Measurements from ENCODE around the gene CLNK.

CLNK gene

DNA sequence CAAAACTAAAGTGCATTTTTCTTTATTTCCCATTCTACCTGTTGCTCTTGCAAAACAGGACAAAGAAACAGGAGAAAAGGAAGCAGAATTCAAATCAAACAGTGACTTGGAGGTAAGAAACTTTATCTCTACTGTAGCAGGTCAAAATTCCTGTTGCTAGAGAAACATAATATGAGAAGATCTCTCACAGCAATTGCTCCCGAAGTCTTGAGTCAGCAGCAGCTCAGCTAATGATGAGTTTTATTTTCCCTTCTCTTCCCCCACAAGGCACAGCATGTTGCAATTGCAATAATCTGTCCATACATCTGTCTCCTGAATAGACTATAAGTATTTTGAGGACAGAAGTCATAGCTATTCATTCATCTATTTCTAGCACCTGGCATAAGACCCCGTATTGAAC, 112.7 kb downstream of the CLNK start:
- DNase-seq: peak; percentile 83

DNA sequence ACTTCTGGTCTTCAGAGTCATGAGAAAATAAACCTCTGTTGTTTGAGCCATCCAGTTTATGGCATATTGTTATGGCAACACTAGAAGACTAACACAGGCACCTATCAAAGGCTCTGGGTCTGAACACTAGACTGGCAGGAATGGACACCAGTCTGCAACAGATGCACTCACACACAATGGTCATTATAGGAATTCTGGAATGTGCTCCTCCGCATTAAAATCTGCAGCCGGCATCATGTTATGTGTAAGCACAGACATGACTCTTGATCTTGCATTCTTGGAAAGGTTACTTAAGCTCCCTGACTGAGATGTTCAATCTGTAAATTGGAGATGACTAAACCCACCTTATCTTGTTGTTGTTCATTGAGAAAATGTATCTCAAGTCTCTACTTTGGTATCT, 115.1 kb downstream of the CLNK start:
- no peak for DNase-seq

DNA sequence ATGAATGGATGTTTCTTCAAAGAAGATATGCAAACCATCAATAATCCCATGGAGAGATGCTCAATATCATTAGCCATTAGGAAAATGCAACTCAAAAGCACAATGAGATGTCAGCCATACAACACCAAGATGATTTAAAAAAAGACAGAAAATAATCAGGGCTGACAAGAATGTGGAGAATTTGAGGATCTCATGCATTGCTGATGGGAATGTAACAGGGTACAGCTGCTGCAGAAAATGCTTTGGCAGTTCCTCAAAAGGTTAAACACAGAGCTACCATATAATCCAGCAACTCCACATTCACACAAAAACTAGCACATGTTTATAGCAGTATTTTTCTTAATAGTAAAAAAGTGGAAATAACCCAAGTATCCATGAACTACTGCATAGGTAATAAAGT, 116.8 kb downstream of the CLNK start:
- no peak for DNase-seq

GRCh38 chr4:10565166-10565780, 119.3 kb downstream of the CLNK start:
- DNase-seq: no peak

- DNase-seq: peak; percentile 78
Observed at GRCh38 chr4:10554694-10555093, 129.9 kb downstream of the CLNK start.

DNA sequence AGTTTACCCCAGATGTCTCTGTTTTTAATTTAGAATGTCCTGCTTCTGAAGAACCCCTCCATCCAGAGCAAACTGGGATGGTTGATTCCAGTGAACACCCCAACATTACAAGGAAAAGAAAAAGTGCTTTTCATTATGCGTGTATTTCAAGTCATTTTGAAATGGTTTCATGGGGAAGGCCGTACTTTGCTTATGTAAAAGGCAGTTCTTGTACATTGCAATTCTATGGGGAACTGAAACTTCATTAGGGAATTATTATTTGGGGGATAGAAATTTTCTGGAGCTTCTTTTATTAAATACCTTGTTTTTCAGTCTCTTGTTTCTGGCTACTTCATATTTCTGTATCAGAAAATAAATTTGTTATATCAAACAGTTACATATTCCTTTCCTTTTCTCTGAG, 130.4 kb downstream of the CLNK start:
- no peak for DNase-seq

GRCh38 chr4:10552591-10553280, 131.8 kb downstream of the CLNK start:
- no peak for DNase-seq

DNA sequence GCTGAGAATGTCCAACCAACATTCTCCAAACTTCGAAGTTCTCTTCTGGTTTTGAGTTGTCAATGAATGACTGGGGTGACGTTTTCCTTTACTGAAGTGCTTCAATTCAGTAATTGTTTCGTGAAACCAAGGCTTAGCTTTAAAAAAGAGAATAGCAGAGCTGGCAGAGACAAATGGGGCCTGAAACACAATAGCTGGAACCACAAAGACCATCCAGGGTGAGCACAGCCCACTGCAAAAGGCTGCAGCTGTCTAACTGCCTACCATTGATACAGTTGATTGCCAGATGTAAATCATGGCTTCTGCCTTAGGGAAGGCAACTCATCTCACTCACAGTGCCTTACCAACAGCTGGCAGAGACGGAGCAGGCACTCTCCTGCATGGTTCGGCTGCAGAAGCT, 148.7 kb downstream of the CLNK start:
- no peak for DNase-seq

GRCh38 chr4:10534820-10535219, 149.7 kb downstream of the CLNK start:
- DNase-seq: no peak

- DNase-seq: no peak
Observed at GRCh38 chr4:10532155-10532554, 152.4 kb downstream of the CLNK start.

- no peak for DNase-seq
Observed at GRCh38 chr4:10530137-10530786, 154.3 kb downstream of the CLNK start.

DNA sequence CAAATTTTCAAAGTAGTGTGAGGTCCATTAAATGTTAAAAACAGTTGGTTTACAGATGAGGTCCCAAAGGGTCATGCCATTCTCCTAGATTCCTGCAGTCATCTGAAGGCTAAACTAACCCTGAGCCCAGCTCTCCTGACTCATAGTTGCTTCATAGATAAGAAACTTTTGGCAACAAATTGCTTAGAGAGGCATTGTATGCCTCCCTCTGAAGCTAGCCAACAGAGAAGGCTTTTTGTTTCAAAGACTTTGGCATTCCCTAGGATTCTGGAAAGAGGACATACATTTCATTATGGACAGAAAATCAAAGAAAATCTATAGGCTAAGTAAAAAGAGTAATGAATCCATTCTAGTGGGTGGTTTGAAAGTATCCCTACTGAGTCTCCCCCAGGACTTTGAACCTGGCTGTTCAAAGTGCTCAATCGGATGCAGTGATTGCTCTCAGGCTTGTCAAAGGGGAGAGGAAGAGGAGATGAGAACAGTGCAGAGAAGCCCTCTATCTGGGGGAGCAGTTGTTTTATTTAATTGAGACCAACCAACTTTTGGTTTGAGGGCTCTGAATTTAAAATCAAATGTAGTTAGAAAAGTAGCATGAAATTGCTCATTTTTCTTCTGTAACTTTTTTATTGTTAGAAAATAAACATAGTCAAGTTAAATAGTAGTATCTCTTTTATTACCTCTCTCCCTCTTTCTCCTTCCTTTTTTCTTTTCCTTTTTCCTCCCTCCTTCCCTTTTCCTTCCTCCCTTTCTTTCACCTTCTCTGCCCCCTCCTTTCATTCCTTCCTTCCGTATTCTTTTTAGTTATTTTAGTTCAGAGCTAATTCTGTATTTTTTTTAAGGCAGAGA, 155.1 kb downstream of the CLNK start:
- no peak for DNase-seq

DNA sequence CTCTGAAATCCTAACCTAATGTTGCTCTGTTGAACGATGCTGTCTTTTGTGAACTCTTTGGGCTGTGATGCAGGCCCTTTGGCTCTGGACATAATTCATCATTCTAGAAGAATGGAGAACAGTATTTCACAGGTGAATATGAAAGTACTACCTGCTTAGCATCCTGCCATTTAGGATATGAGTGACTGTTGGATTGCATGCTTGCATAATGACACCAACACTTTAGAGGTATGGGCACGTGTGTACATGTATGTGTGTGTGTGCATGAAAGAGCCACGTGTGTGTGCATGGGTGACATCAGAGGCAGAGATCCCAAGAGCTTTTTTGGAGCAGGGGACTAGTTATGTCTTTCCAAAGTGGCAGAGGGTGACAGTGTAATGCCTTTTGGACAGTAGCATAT, 157.1 kb downstream of the CLNK start:
- DNase-seq: no peak

DNA sequence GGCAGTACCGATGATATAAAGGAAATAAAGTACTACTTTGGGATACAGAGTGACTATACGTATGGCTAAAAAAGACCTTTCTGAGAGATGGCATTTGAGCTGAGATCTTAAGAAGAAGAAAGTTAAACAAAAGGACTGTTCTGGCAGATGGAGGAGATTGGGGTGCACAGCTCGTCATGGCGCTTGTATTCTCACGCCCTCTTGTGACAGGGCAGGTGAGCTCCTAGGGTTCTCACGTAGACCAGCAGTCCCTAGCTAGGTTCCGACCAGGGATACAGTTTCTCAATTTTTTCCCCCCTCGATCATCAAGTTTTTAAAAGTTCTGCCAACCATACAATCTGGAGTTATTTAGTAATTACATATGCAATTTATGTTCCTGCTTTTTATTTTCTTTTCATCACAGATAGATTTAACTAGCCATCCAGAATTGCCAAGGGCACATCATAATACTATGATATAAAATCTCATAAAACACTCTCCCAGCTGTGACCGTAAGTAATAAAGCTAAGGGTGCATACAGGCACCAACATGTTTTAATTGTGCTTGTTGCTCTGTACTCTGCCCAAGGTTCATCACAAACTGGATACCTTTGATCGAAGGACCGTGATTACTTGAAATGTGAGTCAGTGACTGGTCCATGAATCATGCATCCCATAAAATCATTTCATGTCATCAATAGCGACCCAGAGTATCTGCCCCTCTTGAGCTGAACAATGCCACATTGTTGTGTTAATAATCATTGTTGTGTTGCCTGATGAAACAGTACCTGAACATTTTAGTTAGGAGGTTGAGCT, 157.9 kb downstream of the CLNK start:
- no peak for DNase-seq

DNA sequence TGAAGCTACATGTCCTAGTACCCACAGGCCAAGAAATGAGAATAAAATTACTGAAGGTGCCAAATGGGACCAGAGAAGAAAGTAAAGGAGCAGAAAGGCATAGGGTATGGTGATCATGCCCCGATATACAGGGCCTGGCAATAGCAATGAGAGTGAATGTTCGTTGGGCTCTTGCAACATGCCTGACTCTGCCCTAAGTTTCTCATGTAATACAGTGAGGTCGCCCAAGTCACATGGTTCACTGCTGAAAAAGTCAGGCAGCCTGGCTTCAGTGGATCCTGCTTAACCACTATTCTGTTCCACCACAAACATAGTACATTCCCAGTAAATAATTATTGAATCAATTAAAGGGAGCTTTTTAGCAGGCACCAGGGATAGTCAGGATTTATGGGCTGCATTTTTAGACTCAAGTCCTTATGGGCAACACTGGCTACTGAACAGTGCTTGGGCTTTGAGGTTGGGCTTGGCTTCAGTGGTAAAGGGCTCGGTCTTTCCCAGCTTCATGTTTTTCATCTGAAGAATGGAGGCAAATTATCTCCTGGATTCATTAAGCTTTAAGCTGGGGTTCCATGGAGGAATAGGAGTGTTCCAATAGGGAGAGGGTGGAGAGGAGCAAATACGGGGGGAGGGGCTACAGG, 160.3 kb downstream of the CLNK start:
- DNase-seq: no peak

- peak; percentile 49 for DNase-seq
Observed at GRCh38 chr4:10521424-10521823, 163.1 kb downstream of the CLNK start.

- no peak for DNase-seq
Observed at GRCh38 chr4:10509733-10510132, 174.8 kb downstream of the CLNK start.

DNA sequence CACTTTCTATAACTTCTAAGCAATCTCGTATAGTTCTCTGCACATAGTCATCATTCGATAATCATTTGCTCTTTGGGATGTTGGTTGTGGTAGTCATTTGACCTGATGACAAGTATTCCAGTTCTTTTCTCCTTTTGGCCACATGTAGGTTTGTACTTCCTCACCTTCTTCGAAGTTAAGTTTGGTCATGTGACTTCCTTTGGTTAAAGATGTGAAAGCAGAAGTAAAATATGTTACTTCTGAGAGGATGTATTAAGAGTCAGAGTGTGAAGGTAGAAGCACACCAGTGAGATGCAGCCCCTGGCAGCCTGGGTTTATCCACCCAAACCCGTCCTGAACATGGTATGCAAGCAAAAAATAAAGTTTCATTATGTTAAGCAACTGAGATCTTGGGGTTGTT, 178.5 kb downstream of the CLNK start:
- DNase-seq: no peak

- no peak for DNase-seq
Observed at GRCh38 chr4:10504570-10505179, 179.9 kb downstream of the CLNK start.

- DNase-seq: no peak
Observed at GRCh38 chr4:10502717-10503116, 181.9 kb downstream of the CLNK start.

DNA sequence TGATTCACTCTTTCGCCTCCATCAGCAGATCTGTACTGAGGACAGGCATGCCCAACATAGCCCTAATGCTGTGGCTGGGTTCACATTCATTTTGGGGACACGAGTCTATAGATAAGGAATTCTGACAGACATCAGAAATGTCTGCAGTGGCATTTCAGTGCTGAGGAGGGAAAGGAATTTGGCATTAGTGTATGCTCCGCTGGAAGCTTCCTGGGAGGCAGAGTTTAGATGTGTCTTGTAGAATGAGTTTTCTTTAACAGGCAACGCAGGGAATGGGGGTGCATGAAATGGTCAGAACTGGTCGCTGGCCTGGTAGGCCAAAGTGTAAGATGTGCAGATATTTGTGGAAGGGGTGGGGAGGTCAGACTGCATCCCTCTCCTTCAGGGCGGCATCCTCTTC, 183.8 kb downstream of the CLNK start:
- DNase-seq: no peak

DNA sequence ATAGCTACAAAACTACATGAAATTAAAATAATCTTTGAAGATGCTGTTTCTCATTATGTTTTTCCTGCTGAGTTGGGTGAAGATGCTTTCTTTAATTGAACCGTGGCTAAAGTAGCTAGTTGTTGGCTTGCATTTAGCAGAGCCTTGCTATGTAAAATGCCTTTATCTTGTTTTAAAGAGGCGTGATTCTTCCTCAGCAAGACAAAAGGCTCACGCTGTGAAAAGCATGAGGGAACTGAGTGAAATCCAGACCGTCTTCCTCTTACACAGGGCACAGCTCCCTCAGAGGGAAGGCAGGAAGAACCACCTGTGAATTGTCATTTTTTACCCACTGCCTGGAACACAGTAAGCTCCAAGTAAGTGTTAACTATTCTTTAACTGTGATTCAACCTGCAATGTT, 188.4 kb downstream of the CLNK start:
- DNase-seq: no peak
